AG08395 (cell line): ENCODE results near the gene TASP1.
"Not testable (repeated sequence)": the region's sequence is repeated elsewhere in the genome, so short reads cannot be mapped to it uniquely, and the experiment has no call there.

Experiments used
- DNase-seq: peaks from one replicate; pipeline ENCODE4 v3.0.0; 2012; ENCODE audit warnings: mixed read lengths, low spot score

The TASP1 gene

GRCh38 chr20:13492001-13492481 lies 146.7 kb downstream of the TASP1 start:
- peak; percentile 67 for DNase-seq

GRCh38 chr20:13487202-13487601 lies 151.5 kb downstream of the TASP1 start:
- no peak for DNase-seq

DNA sequence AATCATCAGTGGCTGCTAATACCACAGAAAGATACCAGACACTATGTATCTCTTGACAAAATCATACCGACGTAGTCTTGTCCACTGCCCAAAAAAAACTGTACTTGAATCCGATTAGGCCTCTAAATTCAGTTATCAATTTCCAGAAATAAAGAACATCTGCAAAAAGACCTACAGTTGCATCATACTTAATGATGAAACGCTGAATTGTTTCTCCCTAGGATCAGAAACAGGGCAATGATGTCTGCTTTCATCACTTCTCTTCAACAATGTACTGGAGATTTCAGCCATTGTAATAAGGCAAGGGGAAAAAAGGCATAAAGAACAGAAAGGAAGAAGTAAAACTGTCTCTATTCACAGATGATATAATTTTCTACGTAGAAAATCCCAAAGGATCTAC lies 152.0 kb downstream of the TASP1 start:
- DNase-seq = no peak

DNA sequence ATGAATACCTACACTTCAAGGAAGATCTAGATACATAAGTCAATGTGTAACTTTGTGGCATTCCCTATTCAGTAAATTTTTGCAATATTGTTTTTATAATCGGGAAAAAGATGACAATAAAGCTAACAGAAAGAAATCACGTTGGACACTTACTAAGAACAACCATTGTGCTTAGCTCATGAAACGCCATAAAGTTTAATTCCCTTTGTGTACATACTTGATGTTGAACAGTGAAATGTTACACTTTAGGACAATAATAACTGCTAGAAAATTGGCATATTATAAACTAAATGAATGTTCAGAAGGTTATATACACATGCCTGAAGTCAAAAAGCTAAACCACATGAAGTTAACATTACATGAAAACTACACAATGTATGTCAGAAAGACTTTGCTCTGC lies 153.2 kb downstream of the TASP1 start:
- no peak for DNase-seq

- DNase-seq = not testable (repeated sequence)
Observed at GRCh38 chr20:13485019-13485418, 153.7 kb downstream of the TASP1 start.

DNA sequence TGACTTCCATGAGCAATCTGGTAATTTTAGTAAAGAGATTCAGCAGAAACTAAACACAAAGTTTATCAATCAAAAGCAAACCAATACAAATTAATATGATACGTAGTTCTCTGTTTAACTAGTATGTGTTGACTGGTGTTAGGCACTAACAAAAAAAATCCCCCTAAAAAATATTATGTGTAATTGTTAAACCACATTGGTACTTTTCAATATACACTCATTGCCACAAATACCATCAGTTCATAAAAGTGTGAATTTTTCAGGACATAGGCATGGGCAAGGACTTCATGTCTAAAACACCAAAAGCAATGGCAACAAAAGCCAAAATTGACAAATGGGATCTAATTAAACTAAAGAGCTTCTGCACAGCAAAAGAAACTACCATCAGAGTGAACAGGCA lies 155.3 kb downstream of the TASP1 start:
- not testable (repeated sequence) for DNase-seq

DNA sequence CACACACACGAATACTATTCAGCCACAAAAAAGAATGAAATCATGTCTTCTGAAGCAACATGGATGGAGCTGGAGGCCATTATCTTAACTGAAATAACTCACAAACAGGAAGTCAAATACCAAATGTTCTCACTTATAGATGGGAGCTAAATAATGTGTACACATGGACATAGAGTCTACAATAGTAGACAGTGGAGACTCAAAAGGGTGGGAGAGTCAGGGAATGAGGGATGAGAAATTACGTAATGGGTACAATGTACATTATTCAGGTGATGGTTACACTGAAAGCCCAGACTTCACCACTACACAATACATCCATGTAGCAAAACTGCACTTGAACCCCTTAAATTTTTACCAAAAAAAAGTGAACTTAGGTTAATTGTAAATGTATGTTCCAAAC lies 160.4 kb downstream of the TASP1 start:
- DNase-seq = no peak

GRCh38 chr20:13474467-13474866 lies 164.3 kb downstream of the TASP1 start:
- no peak for DNase-seq

DNA sequence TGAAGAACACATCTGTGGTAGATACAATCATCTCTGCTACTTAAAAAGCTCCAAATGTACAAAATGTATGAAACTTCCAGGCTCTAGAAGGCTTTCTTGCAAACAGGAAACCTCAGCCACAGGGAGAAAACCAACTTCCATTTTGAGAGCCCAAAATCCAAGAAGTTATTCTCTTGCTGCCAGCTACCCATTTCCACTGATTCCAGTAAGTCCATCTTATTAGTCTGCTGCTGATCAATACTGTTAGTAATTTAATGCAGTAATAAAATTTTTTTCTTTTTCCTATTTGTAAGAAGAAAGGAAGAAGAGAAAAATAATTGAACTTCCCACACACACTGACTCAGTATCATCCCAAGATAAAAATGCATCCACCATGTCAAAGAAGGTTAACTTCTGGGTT lies 169.5 kb downstream of the TASP1 start:
- no peak for DNase-seq

DNA sequence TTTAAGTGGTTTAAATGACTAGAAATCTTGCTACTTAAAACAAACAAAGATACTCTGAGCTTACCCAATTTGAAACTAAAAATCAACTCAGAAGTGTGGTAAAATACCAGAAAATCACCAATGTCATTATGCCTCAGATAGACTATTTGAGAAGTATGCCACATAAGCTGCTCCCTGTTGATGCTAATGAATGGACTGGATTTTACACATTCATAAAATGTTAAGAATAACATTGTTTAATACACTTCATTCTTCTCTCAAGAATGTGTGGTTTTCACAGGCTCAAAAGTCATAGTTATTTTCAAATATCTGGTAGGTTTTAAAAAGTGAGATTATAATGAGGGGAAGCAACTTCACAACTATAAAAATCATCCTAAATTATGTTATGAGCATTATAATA lies 170.6 kb downstream of the TASP1 start:
- DNase-seq = no peak

DNA sequence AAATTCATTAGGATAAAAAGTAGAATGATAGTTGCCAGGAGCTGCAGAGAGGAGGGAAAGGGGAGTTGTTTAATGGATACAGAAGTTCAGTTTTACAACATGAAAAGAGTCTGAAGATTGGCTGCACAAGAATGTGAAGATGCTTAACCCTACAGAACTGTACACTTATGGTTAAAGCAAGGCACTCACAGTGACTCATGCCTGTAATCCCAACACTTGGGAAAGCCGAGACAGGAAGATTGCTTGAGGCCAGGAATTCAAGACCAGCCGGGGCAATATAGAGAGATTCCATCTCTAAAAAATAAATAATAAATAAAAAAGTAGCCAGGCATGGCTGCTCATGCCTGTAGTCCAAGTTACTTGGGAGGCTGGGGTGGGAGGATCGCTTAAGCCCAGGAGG lies 174.0 kb downstream of the TASP1 start:
- DNase-seq = no peak

- no peak for DNase-seq
Observed at GRCh38 chr20:13461849-13462458, 176.8 kb downstream of the TASP1 start.

GRCh38 chr20:13458860-13459451 lies 179.8 kb downstream of the TASP1 start:
- peak; percentile 54 for DNase-seq

DNA sequence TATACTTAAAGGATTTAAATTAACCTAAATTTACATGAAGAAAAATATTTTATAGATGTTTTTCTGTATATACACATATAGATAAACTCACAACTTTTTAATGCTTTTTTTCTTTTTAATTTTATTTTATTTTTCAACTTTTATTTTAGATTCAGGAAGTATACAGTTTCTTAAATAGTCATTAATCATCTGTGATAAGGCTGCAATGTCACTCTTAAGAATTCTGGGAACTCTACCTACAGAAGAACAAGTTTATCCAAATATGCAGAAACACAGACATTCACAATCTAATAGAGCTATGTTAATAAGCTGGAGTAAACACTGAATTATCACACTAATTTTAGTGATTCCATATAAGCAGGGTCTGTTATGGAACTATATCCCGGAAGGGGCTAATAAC lies 181.2 kb downstream of the TASP1 start:
- no peak for DNase-seq

- no peak for DNase-seq
Observed at GRCh38 chr20:13455713-13456112, 183.0 kb downstream of the TASP1 start.

DNA sequence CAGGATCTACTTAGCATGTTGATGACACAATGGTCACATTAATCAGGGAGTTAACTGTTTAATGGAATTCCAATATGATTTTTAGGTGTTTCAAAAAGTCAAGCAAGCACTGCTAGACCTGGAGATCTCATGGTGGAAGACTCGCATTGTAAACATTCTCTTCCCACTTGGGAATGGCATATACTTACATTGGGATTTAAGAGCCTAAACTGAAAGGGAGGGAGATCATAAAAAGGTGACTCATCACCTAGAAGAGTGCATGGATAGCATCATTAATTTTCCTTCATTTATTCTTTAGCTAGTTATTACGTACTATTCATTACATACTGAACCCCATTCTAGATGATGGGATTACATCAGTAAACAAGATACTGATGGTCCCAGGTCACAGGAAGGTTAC lies 185.4 kb downstream of the TASP1 start:
- no peak for DNase-seq

- DNase-seq = no peak
Observed at GRCh38 chr20:13452470-13453124, 186.1 kb downstream of the TASP1 start.

- no peak for DNase-seq
Observed at GRCh38 chr20:13449868-13450434, 188.8 kb downstream of the TASP1 start.

- no peak for DNase-seq
Observed at GRCh38 chr20:13447385-13448180, 191.1 kb downstream of the TASP1 start.

DNA sequence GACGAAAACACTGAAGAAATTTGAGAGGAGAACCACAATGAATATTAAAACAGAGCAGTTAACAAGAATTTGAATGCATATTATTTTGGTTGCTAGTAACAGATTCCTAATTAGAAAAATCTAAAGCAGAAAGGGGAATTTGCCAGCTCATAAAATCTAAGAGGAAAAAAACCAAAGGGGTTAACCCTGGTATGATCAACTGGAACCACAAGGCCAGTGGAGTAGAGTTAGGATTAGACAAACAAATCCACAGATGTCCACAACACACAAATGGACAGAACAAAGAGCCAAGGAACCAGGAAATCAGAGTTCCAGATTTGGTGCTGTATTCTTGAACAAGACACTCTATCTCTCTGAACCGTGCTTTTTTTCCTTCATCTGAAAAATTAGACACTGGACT lies 195.0 kb downstream of the TASP1 start:
- no peak for DNase-seq

DNA sequence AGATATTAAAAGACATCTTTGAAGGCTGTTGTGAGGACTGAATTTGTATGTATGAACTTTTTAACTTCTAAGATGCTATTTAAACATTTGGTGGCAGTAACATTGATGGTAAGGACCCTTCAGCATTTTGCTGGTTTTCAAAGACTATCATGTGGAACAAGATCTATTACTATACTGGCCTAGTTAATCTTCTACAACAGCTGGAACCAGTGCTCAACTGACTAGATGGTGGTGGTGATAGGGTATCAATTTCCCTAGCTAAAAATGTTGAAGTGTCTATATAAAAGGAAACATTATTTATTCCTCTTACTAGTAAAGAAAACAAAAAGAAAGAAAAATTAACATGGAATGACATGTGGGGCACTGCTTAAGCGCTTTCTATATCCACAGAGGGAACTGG lies 195.7 kb downstream of the TASP1 start:
- DNase-seq = no peak

GRCh38 chr20:13441388-13441787 lies 197.3 kb downstream of the TASP1 start:
- DNase-seq = no peak
